HL-60 (cell line): ENCODE data around the gene FSTL5.

Source experiments
- CTCF ChIP-seq: IDR thresholded peaks from one replicate; pipeline ENCODE4 v1.5.1; 2011; ENCODE audit warnings: low read length, control low read depth, inconsistent platforms; ENCODE audit not compliant: insufficient read depth
- GABPA ChIP-seq: IDR thresholded peaks from 2 replicates; pipeline ENCODE4 v1.6.1; 2012; ENCODE audit warnings: low read depth
- POLR2AphosphoS5 ChIP-seq: IDR thresholded peaks from 2 replicates; pipeline ENCODE4 v1.6.1; 2012; ENCODE audit warnings: low read depth
- REST ChIP-seq: IDR thresholded peaks from 2 replicates; pipeline ENCODE4 v1.6.1; 2012; ENCODE audit warnings: low read depth; ENCODE audit not compliant: insufficient replicate concordance
- SPI1 ChIP-seq: IDR thresholded peaks from 2 replicates; pipeline ENCODE4 v1.6.1; 2012; ENCODE audit warnings: low read depth, mild to moderate bottlenecking, borderline replicate concordance

GRCh38 chr4:161900110-161900509 is 263.7 kb downstream of the FSTL5 start:
- TF ChIP-seq REST: no peak
- no peak for TF ChIP-seq CTCF
- TF ChIP-seq POLR2AphosphoS5: no peak
- TF ChIP-seq GABPA: no peak
- TF ChIP-seq SPI1: no peak
